HCT116 (cell line): ENCODE measurements around the gene RNF13. TPM values are rescaled to one million over a fixed set of nuclear protein-coding genes. Genes with fewer than 3 reads are reported as not detected.
"Not testable (repeated sequence)": the region's sequence is repeated elsewhere in the genome, so short reads cannot be mapped to it uniquely, and the experiment has no call there.

Source experiments
- ATAC-seq: fragments of 200-7000 bp; cut with Tn5 transposase; 2 replicates; pipeline ENCODE4 v1.9.1; 2020; ENCODE audit warnings: mild to moderate bottlenecking, moderate library complexity
- BruUV-seq: library from RNA; stranded (reverse); fragments of 400-500 nt; replicated peaks from 2 replicates; lab custom pipeline; 2021; lab: Mats Ljungman, UMichigan
- CTCF ChIA-PET: fragments of 300-600 bp; sonication (Branson Sonifier 250); formaldehyde crosslinking; loops from one replicate; lab custom pipeline; 2021; ENCODE audit warnings: antibody characterized with exemption; lab: Charles Lee
- POLR2A ChIA-PET: fragments of 300-600, 350-600 bp; sonication (Branson Sonifier 250); formaldehyde crosslinking; loops from one replicate; lab custom pipeline; 2021; ENCODE audit warnings: antibody characterized with exemption; lab: Charles Lee
- RAD21 ChIA-PET, 2 experiments: fragments of 300-600 bp; sonication (Branson Sonifier 250); formaldehyde crosslinking; loops; one replicate each; lab custom pipeline; 2023; ENCODE audit warnings: low total read pairs in 2 of 2; ENCODE audit not compliant: uncharacterized antibody in 2 of 2, unreplicated experiment in 2 of 2, low non-redundant PET in 1 of 2; lab: Charles Lee
- DNase-seq: peaks from one replicate; pipeline ENCODE4 v3.0.0-alpha.2; 2010; ENCODE audit warnings: low read depth, low spot score
- H2AFZ ChIP-seq: fragments of 200-600 bp; shearing (Covaris generic), sonication (generic); 2 replicates; pipeline ENCODE4 v1.6.1; 2017; ENCODE audit warnings: low read depth, mixed run types, mixed read lengths, antibody characterized with exemption, low read length; ENCODE audit not compliant: poor library complexity, severe bottlenecking
- H3K27ac ChIP-seq: 2 replicates; pipeline ENCODE4 v1.5.1; 2012; ENCODE audit warnings: low read depth, low read length
- H3K27me3 ChIP-seq: fragments of 200-600 bp; sonication (generic); 2 replicates; pipeline ENCODE4 v1.6.1; 2016; ENCODE audit warnings: mixed run types, low read length, mixed read lengths; ENCODE audit not compliant: insufficient read depth
- H3K36me3 ChIP-seq, 2 experiments: fragments of 200-500 bp in 1 of 2; fragments of 200-600 bp in 1 of 2; sonication (Bioruptor generic) in 1 of 2; sonication (generic) in 1 of 2; 2 replicates each; pipeline versions ENCODE4 v1.5.1 to v1.6.1; 2014 to 2016; ENCODE audit warnings: low read length in 2 of 2, inconsistent platforms in 1 of 2, mixed read lengths in 1 of 2, mixed run types in 1 of 2; ENCODE audit not compliant: insufficient read depth in 2 of 2, control insufficient read depth in 1 of 2
- H3K4me1 ChIP-seq, 2 experiments: fragments of 200-600 bp in 1 of 2; sonication (generic) in 1 of 2; 2 replicates each; pipeline versions ENCODE4 v1.5.1 to v1.6.1; 2012 to 2017; ENCODE audit warnings: low read length in 2 of 2, inconsistent platforms in 1 of 2, mild to moderate bottlenecking in 1 of 2, mixed read lengths in 1 of 2, mixed run types in 1 of 2, moderate library complexity in 1 of 2; ENCODE audit not compliant: insufficient read depth in 2 of 2, control insufficient read depth in 1 of 2
- H3K4me2 ChIP-seq: fragments of 200-600 bp; sonication (generic); 2 replicates; pipeline ENCODE4 v1.6.1; 2017; ENCODE audit warnings: mixed run types, low read length, mixed read lengths
- H3K4me3 ChIP-seq, 2 experiments: fragments of 200-600 bp in 1 of 2; sonication (generic) in 1 of 2; replicated peaks in 1 of 2; 2 replicates each; pipeline ENCODE4 v1.5.1; 2011 to 2016; ENCODE audit warnings: low read length in 2 of 2, control low read depth in 1 of 2, low read depth in 1 of 2, mild to moderate bottlenecking in 1 of 2, mixed read lengths in 1 of 2, mixed run types in 1 of 2
- H3K79me2 ChIP-seq: fragments of 200-600 bp; sonication (generic); 2 replicates; pipeline ENCODE4 v1.6.1; 2017; ENCODE audit warnings: mild to moderate bottlenecking, mixed run types, low read length, moderate library complexity, mixed read lengths; ENCODE audit not compliant: insufficient read depth
- H3K9ac ChIP-seq: fragments of 200-600 bp; sonication (generic); 2 replicates; pipeline ENCODE4 v1.6.1; 2016; ENCODE audit warnings: low read length, mixed read lengths
- H3K9me2 ChIP-seq: fragments of 200-600 bp; sonication (generic), shearing (Covaris generic); 2 replicates; pipeline ENCODE4 v1.6.1; 2017; ENCODE audit warnings: mixed run types, mild to moderate bottlenecking, moderate library complexity; ENCODE audit not compliant: insufficient read depth
- H3K9me3 ChIP-seq, 2 experiments: fragments of 200-500 bp in 1 of 2; fragments of 200-600 bp in 1 of 2; sonication (Bioruptor generic) in 1 of 2; sonication (generic) in 1 of 2; 2 replicates each; pipeline ENCODE4 v1.6.1; 2014 to 2017; ENCODE audit warnings: low read length in 2 of 2, mixed read lengths in 2 of 2, inconsistent platforms in 1 of 2, low read depth in 1 of 2, mild to moderate bottlenecking in 1 of 2, mixed run types in 1 of 2, moderate library complexity in 1 of 2; ENCODE audit not compliant: control insufficient read depth in 1 of 2, insufficient read depth in 1 of 2
- H4K20me1 ChIP-seq: fragments of 200-600 bp; sonication (generic), shearing (Covaris generic); 2 replicates; pipeline ENCODE4 v1.6.1; 2017; ENCODE audit warnings: mixed run types, mild to moderate bottlenecking, moderate library complexity; ENCODE audit not compliant: insufficient read depth
- CBX3 ChIP-seq: IDR thresholded peaks from 2 replicates; pipeline ENCODE4 v1.6.1; 2012; ENCODE audit warnings: low read depth
- EZH2phosphoT487 ChIP-seq: fragments of 200-600 bp; IDR thresholded peaks from 2 replicates; pipeline ENCODE4 v1.6.1; 2018; ENCODE audit warnings: antibody characterized with exemption, borderline replicate concordance
- POLR2AphosphoS5 ChIP-seq: IDR thresholded peaks from 2 replicates; pipeline ENCODE4 v1.6.1; 2011; ENCODE audit warnings: mild to moderate bottlenecking, low read depth, low read length, moderate library complexity
- TCF7L2 ChIP-seq: IDR thresholded peaks from 2 replicates; pipeline ENCODE4 v1.7.0; 2011; ENCODE audit warnings: borderline replicate concordance, inconsistent platforms; ENCODE audit not compliant: insufficient read depth, insufficient read length; ENCODE audit errors: extremely low read depth
- intact Hi-C: fragments of 100-400 bp; cut with micrococcal nuclease; formaldehyde crosslinking; loops from 2 replicates; pipeline ENCODE4 v1.10.0; 2022
- total RNA-seq: library from RNA; stranded (reverse); gene quantifications from one replicate; pipeline ENCODE4 v1.2.1, GENCODE V29; 2021; ENCODE audit not compliant: unreplicated experiment

RNF13 gene
- total RNA-seq, 1 experiment from 2014 or later: 39.9 TPM

DNA sequence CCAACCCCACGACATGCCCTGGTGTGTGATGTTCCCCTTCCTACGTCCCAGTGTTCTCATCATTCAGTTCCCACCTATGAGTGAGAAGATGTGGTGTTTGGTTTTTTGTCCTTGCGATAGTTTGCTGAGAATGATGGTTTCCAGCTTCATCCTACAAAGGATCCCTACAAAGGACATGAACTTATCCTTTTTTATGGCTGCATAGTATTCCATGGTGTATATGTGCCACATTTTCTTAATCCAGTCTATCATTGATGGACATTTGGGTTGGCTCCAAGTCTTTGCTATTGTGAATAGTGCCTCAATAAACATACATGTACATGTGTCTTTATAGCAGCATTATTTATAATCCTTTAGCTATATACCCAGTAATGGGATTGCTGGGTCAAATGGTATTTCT lies 131.0 kb downstream of the RNF13 start:
- H4K20me1 ChIP-seq, H3K9me2 ChIP-seq, H3K4me3 ChIP-seq, POLR2A ChIA-PET, ATAC-seq, H3K9ac ChIP-seq, H3K4me2 ChIP-seq, H3K36me3 ChIP-seq, H3K27me3 ChIP-seq, H3K4me1 ChIP-seq, BruUV-seq, DNase-seq, RAD21 ChIA-PET, H3K9me3 ChIP-seq, intact Hi-C loops, H2AFZ ChIP-seq, CTCF ChIA-PET, H3K27ac ChIP-seq: not testable (repeated sequence)
- peaks cover 13% of the 10 kb centered on the region; the same call in 1 of the 2 replicates for H3K79me2 ChIP-seq

DNA sequence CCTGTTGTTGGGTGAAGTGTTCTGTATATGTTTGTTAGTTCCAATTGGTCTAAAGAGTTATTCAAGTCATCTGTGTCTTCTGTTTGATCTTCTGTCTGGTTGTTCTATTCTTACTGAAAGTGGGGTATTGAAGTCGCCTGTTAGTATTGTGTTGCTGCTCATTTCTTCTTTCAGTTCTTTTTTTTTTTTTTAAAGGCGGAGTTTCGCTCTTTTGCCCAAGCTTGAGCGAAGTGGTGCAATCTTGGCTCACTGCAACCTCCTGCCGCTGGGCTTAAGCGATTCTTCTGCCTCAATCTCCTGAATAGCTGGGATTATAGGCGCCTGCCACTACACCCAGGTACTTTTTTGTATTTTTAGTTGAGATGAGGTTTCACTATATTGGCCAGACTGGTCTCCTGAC lies 134.2 kb downstream of the RNF13 start:
- H2AFZ ChIP-seq: no peak overlapping the region
- intact Hi-C loops: no loop called here
- POLR2A ChIA-PET: no interaction called here
- BruUV-seq: no TSS peak
- no peak for TF ChIP-seq POLR2AphosphoS5
- TF ChIP-seq EZH2phosphoT487: no peak
- H3K27me3 ChIP-seq: no peaks in the 10 kb centered on the region
- no peaks in the 10 kb centered on the region for H3K4me1 ChIP-seq
- H3K9me3 ChIP-seq: no peaks in the 10 kb centered on the region
- no peak for ATAC-seq
- H3K4me3 ChIP-seq: no peak overlapping the region
- no peak overlapping the region for H3K9ac ChIP-seq
- no peaks in the 10 kb centered on the region for H3K36me3 ChIP-seq
- CTCF ChIA-PET: no interaction called here
- DNase-seq: no peak
- no peak overlapping the region for H3K27ac ChIP-seq
- H3K79me2 ChIP-seq: peaks cover 27% of the 10 kb centered on the region
- RAD21 ChIA-PET: no interaction called here
- H3K4me2 ChIP-seq: no peak overlapping the region
- peaks cover 10% of the 10 kb centered on the region; the same call in 1 of the 2 replicates for H4K20me1 ChIP-seq
- H3K9me2 ChIP-seq: no peaks in the 10 kb centered on the region

DNA sequence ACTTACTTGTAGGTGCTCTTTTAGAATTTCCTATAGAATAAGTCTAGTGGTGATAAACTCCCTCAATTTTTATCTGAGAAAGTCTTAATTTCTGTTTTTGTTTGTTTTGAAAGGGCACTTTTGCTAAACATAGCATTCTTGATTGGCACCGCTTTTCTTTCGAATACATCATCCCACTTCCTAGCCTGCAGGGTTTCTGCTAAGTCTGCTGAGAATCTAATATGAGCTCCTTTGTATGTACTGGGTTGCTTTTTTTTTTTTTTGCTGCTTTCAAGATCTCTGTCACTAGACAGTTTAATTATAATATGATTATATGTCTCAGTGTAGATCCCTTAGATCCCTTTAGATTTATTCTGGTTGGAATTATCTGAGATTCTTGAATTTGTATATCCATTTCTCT lies 136.2 kb downstream of the RNF13 start:
- Histone ChIP-seq H3K4me2 (no peak overlapping the region), H3K9ac (no peak overlapping the region), H3K4me3 (no peak overlapping the region), H3K79me2 (peaks cover 30% of the 10 kb centered on the region; the same call in 1 of the 2 replicates), H3K36me3 (peaks cover 0 to 1% of the 10 kb centered on the region in 2 experiments; a peak in 1 of 4 replicates), H3K27me3 (no peaks in the 10 kb centered on the region), H3K9me3 (no peaks in the 10 kb centered on the region), H4K20me1 (peaks cover 10% of the 10 kb centered on the region; the same call in 1 of the 2 replicates), H3K9me2 (no peaks in the 10 kb centered on the region), H2AFZ (no peak overlapping the region), H3K4me1 (no peaks in the 10 kb centered on the region), H3K27ac (no peak overlapping the region)
- ChIA-PET POLR2A (interaction anchor here (0.6 kb wide), 1 partner anchor 11 kb away, joined by 3 read pairs; no protein-coding TSS in a partner anchor), CTCF (no interaction called here), RAD21 (no interaction called here)
- DNase-seq: no peak
- TF ChIP-seq TCF7L2: no peak
- no peak for TF ChIP-seq CBX3
- no peak for ATAC-seq
- intact Hi-C loops: no loop called here
- no TSS peak for BruUV-seq
